Measurements from ENCODE around the gene RASSF6.

- TF ChIP-seq CTCF (IDR thresholded peaks at IDR 0.05; ENCODE audit: poor library complexity, severe bottlenecking) (no peak), SMC3 (conservative IDR thresholded peaks at IDR 0.05; ENCODE audit: poor library complexity) (no peak), RAD21 (conservative IDR thresholded peaks at IDR 0.05) (no peak), REST (IDR thresholded peaks at IDR 0.05; ENCODE audit: borderline replicate concordance) (no peak), EP300 (conservative IDR thresholded peaks at IDR 0.05; ENCODE audit: poor library complexity, severe bottlenecking) (no peak), TAF1 (IDR thresholded peaks at IDR 0.05; ENCODE audit: low read depth) (no peak), EZH2 (IDR thresholded peaks at IDR 0.05; ENCODE audit: borderline replicate concordance, insufficient read depth, low read length, poor library complexity, severe bottlenecking) (no peak)
These were observed 34.2 kb downstream of the RASSF6 start for GRCh38 chr4:73586040-73586439.
